OCI-LY1 (cell line): Measurements from ENCODE around the gene TXNDC11.

Source experiments
- EZH2 ChIP-seq: fragments of 200-600 bp; sonication (generic), shearing (Covaris generic); IDR thresholded peaks from 2 replicates; pipeline ENCODE4 v1.8.0; 2017; ENCODE audit warnings: borderline replicate concordance, mixed run types, mild to moderate bottlenecking, antibody characterized with exemption, low read length, moderate library complexity, mixed read lengths
- TF ChIP-seq, protein P1 (sequence below): fragments of 200-600 bp; sonication (generic), shearing (Covaris generic); IDR thresholded peaks from 2 replicates; pipeline ENCODE4 v1.5.1; 2017; ENCODE audit warnings: mild to moderate bottlenecking, antibody characterized with exemption, low read length, moderate library complexity, mixed read lengths

DNA sequence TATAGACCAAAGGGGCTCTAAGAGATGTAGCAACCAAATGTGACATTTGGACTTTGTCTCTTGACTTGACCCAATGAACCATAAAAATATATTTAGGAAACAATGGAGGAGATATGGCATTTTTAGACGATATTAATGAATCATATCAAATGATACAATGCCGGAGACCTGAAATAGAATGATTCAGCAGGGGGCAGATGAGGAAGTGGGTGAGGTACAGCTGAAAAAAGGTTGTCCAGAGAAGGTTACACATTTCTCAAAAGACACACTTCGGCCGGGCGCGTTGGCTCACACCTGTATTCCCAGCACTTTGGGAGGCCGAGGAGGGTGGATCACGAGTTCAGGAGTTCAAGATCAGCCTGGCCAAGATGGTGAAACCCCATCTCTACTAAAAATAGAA, 90.9 kb downstream of the TXNDC11 start:
- TF ChIP-seq, protein P1, sequence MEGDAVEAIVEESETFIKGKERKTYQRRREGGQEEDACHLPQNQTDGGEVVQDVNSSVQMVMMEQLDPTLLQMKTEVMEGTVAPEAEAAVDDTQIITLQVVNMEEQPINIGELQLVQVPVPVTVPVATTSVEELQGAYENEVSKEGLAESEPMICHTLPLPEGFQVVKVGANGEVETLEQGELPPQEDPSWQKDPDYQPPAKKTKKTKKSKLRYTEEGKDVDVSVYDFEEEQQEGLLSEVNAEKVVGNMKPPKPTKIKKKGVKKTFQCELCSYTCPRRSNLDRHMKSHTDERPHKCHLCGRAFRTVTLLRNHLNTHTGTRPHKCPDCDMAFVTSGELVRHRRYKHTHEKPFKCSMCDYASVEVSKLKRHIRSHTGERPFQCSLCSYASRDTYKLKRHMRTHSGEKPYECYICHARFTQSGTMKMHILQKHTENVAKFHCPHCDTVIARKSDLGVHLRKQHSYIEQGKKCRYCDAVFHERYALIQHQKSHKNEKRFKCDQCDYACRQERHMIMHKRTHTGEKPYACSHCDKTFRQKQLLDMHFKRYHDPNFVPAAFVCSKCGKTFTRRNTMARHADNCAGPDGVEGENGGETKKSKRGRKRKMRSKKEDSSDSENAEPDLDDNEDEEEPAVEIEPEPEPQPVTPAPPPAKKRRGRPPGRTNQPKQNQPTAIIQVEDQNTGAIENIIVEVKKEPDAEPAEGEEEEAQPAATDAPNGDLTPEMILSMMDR: no peak
- TF ChIP-seq EZH2: no peak
